Karpas-422 (cell line): Measurements from ENCODE around the gene TOB1. TPM values are rescaled to one million over a fixed set of nuclear protein-coding genes. Genes with fewer than 3 reads are reported as not detected.
A peak's percentile ranks its signal among the peaks of the same experiment; 100 is the strongest.

Experiments used
- DNase-seq: peaks from one replicate; pipeline ENCODE4 v3.0.0-alpha.2; 2015
- H2AFZ ChIP-seq: fragments of 200-600 bp; sonication (generic); 2 replicates; pipeline ENCODE4 v1.6.1; 2014; ENCODE audit warnings: antibody characterized with exemption, low read length, mixed read lengths
- H3K27ac ChIP-seq: fragments of 200-600 bp; sonication (generic); 2 replicates; pipeline ENCODE4 v1.5.1; 2014; ENCODE audit warnings: mild to moderate bottlenecking, low read length, moderate library complexity
- H3K27me3 ChIP-seq: fragments of 200-600 bp; sonication (generic); 2 replicates; pipeline ENCODE4 v1.6.1; 2014; ENCODE audit warnings: low read length, mixed read lengths
- H3K36me3 ChIP-seq: fragments of 200-600 bp; sonication (generic); 2 replicates; pipeline ENCODE4 v1.6.1; 2014; ENCODE audit warnings: low read length, mixed read lengths; ENCODE audit not compliant: insufficient read depth
- H3K4me1 ChIP-seq: fragments of 200-600 bp; sonication (generic); 2 replicates; pipeline ENCODE4 v1.6.1; 2014; ENCODE audit warnings: mild to moderate bottlenecking, low read length, mixed read lengths
- H3K4me2 ChIP-seq: fragments of 200-600 bp; sonication (generic); 2 replicates; pipeline ENCODE4 v1.6.1; 2014; ENCODE audit warnings: low read length, low read depth, mild to moderate bottlenecking; ENCODE audit not compliant: poor library complexity, severe bottlenecking
- H3K4me3 ChIP-seq: fragments of 200-600 bp; sonication (generic); 2 replicates; pipeline ENCODE4 v1.5.1; 2014; ENCODE audit warnings: mild to moderate bottlenecking, antibody characterized with exemption, low read length, mixed read lengths
- H3K79me2 ChIP-seq: fragments of 200-600 bp; sonication (generic); 2 replicates; pipeline ENCODE4 v1.6.1; 2014; ENCODE audit warnings: mild to moderate bottlenecking, low read length, mixed read lengths
- H3K9ac ChIP-seq: fragments of 200-600 bp; sonication (generic); 2 replicates; pipeline ENCODE4 v1.6.0; 2014; ENCODE audit warnings: low read length
- H3K9me2 ChIP-seq: fragments of 200-600 bp; sonication (generic), shearing (Covaris generic); replicated peaks from 2 replicates; pipeline ENCODE4 v1.6.0; 2014; ENCODE audit warnings: mild to moderate bottlenecking, low read length, moderate library complexity; ENCODE audit not compliant: insufficient read depth
- H3K9me3 ChIP-seq: fragments of 300-700, 200-600 bp; sonication (generic); 2 replicates; pipeline ENCODE4 v1.6.1; 2014; ENCODE audit warnings: low read length, mixed read lengths
- H4K20me1 ChIP-seq: fragments of 200-600 bp; sonication (generic); 2 replicates; pipeline ENCODE4 v1.6.1; 2014; ENCODE audit warnings: mild to moderate bottlenecking, antibody characterized with exemption, low read length, low read depth; ENCODE audit not compliant: insufficient read depth
- total RNA-seq: library from RNA; depleted of rRNA; stranded (reverse); fragments of >200 nt; shearing (Covaris generic); gene quantifications from 2 replicates; pipeline ENCODE4 v1.2.3, GENCODE V29; 2014; ENCODE audit warnings: low replicate concordance; rRNA removed

TOB1 gene
- total RNA-seq, 1 experiment from 2014 or later, result 25.9 TPM

- no peak for DNase-seq
- no peaks in the 10 kb centered on the region for H3K9me3 ChIP-seq
- H3K9me2 ChIP-seq, result no peaks in the 10 kb centered on the region
- H3K27me3 ChIP-seq, result peaks cover 3% of the 10 kb centered on the region; the same call in 1 of the 2 replicates
- H3K36me3 ChIP-seq, result no peaks in the 10 kb centered on the region
- H2AFZ ChIP-seq, result no peak overlapping the region
- no peaks in the 10 kb centered on the region for H4K20me1 ChIP-seq
- H3K4me3 ChIP-seq, result no peak overlapping the region
- H3K27ac ChIP-seq, result no peak overlapping the region
- no peaks in the 10 kb centered on the region for H3K79me2 ChIP-seq
- H3K9ac ChIP-seq, result no peak overlapping the region
- no peak overlapping the region for H3K4me2 ChIP-seq
- H3K4me1 ChIP-seq, result no peaks in the 10 kb centered on the region
These were observed 47.9 kb downstream of the TOB1 start for GRCh38 chr17:50818261-50818660.

GRCh38 chr17:50817838-50818237 lies 48.3 kb downstream of the TOB1 start:
- DNase-seq, result no peak
- Histone ChIP-seq H2AFZ (no peak overlapping the region), H4K20me1 (no peaks in the 10 kb centered on the region), H3K9ac (no peak overlapping the region), H3K79me2 (no peaks in the 10 kb centered on the region), H3K27me3 (peaks cover 1% of the 10 kb centered on the region; the same call in 1 of the 2 replicates), H3K36me3 (no peaks in the 10 kb centered on the region), H3K4me1 (no peaks in the 10 kb centered on the region), H3K9me2 (no peaks in the 10 kb centered on the region), H3K9me3 (no peaks in the 10 kb centered on the region), H3K4me2 (no peak overlapping the region), H3K27ac (no peak overlapping the region), H3K4me3 (no peak overlapping the region)

GRCh38 chr17:50816771-50817751 lies 49.1 kb downstream of the TOB1 start:
- no peaks in the 10 kb centered on the region for H3K4me1 ChIP-seq
- H3K9me2 ChIP-seq, result no peaks in the 10 kb centered on the region
- H3K9me3 ChIP-seq, result no peaks in the 10 kb centered on the region
- peak; percentile 78 for DNase-seq
- H3K4me3 ChIP-seq, result no peak overlapping the region
- no peak overlapping the region for H3K4me2 ChIP-seq
- H3K27ac ChIP-seq, result no peak overlapping the region
- H3K36me3 ChIP-seq, result no peaks in the 10 kb centered on the region
- no peaks in the 10 kb centered on the region for H3K79me2 ChIP-seq
- H4K20me1 ChIP-seq, result no peaks in the 10 kb centered on the region
- no peak overlapping the region for H2AFZ ChIP-seq
- no peaks in the 10 kb centered on the region for H3K27me3 ChIP-seq
- no peak overlapping the region for H3K9ac ChIP-seq

- H3K9ac ChIP-seq, result no peak overlapping the region
- H4K20me1 ChIP-seq, result no peaks in the 10 kb centered on the region
- no peak overlapping the region for H3K4me2 ChIP-seq
- H3K36me3 ChIP-seq, result no peaks in the 10 kb centered on the region
- DNase-seq, result no peak
- no peaks in the 10 kb centered on the region for H3K9me3 ChIP-seq
- H3K27ac ChIP-seq, result no peak overlapping the region
- H3K9me2 ChIP-seq, result no peaks in the 10 kb centered on the region
- H3K79me2 ChIP-seq, result no peaks in the 10 kb centered on the region
- no peak overlapping the region for H2AFZ ChIP-seq
- no peaks in the 10 kb centered on the region for H3K27me3 ChIP-seq
- no peak overlapping the region for H3K4me3 ChIP-seq
- no peaks in the 10 kb centered on the region for H3K4me1 ChIP-seq
These were observed 49.9 kb downstream of the TOB1 start for GRCh38 chr17:50816271-50816670.

GRCh38 chr17:50815400-50815799 lies 50.8 kb downstream of the TOB1 start:
- Histone ChIP-seq H3K79me2 (no peaks in the 10 kb centered on the region), H3K9me2 (no peaks in the 10 kb centered on the region), H4K20me1 (no peaks in the 10 kb centered on the region), H3K4me2 (no peak overlapping the region), H3K4me3 (no peak overlapping the region), H3K9me3 (no peaks in the 10 kb centered on the region), H2AFZ (no peak overlapping the region), H3K9ac (no peak overlapping the region), H3K27ac (no peak overlapping the region), H3K4me1 (no peaks in the 10 kb centered on the region), H3K36me3 (no peaks in the 10 kb centered on the region), H3K27me3 (no peaks in the 10 kb centered on the region)
- no peak for DNase-seq

GRCh38 chr17:50813583-50813982 lies 52.6 kb downstream of the TOB1 start:
- Histone ChIP-seq H3K9me3 (no peaks in the 10 kb centered on the region), H3K36me3 (no peaks in the 10 kb centered on the region)

More at GRCh38 chr17:50813583-50813982, 52.6 kb downstream of the TOB1 start:
- no peak overlapping the region for H3K4me2 ChIP-seq
- no peaks in the 10 kb centered on the region for H4K20me1 ChIP-seq
- no peak overlapping the region for H3K9ac ChIP-seq
- H3K27ac ChIP-seq, result no peak overlapping the region
- no peak overlapping the region for H2AFZ ChIP-seq
- H3K79me2 ChIP-seq, result no peaks in the 10 kb centered on the region
- no peaks in the 10 kb centered on the region for H3K4me1 ChIP-seq
- no peaks in the 10 kb centered on the region for H3K9me2 ChIP-seq
- DNase-seq, result no peak
- no peak overlapping the region for H3K4me3 ChIP-seq
- no peaks in the 10 kb centered on the region for H3K27me3 ChIP-seq

Other genes with a start within 250 kb of the TOB1 start
- gene ABCC3, start 231.5 kb downstream of the TOB1 start, total RNA-seq, result not detected in 2 replicates
- 17.1 and 34.1 TPM in 2 replicates for gene ANKRD40, start 158.4 kb downstream of the TOB1 start, total RNA-seq
- gene LUC7L3, start 146.8 kb downstream of the TOB1 start, total RNA-seq, result 102 and 142 TPM in 2 replicates
- gene ANKRD40CL, start 98.8 kb downstream of the TOB1 start, total RNA-seq, result not detected in 2 replicates
- gene WFIKKN2, start 30.8 kb downstream of the TOB1 start, total RNA-seq, result not detected in 2 replicates